Prostate gland (tissue), 2 donors: Measurements from ENCODE around the gene SLC7A7.

Source experiments
- POLR2A ChIP-seq: fragments of 450-650 bp; IDR thresholded peaks from one replicate; pipeline ENCODE4 v1.6.1; 2016; ENCODE audit warnings: antibody characterized with exemption, mild to moderate bottlenecking
- POLR2AphosphoS5 ChIP-seq: sonication (generic); formaldehyde crosslinking; IDR thresholded peaks from one replicate; pipeline ENCODE4 v1.6.1; 2017; ENCODE audit warnings: antibody characterized with exemption
- TF ChIP-seq, protein P1 (sequence below), 4 experiments: fragments of 200-600 bp in 2 of 4; fragments of 450-650 bp in 2 of 4; sonication (generic) in 2 of 4; IDR thresholded peaks; 1 replicate in 3 of 4; 2 replicates in 1 of 4; pipeline ENCODE4 v1.5.1; 2016 to 2019; ENCODE audit warnings: antibody characterized with exemption in 4 of 4, mild to moderate bottlenecking in 2 of 4, moderate library complexity in 2 of 4

DNA sequence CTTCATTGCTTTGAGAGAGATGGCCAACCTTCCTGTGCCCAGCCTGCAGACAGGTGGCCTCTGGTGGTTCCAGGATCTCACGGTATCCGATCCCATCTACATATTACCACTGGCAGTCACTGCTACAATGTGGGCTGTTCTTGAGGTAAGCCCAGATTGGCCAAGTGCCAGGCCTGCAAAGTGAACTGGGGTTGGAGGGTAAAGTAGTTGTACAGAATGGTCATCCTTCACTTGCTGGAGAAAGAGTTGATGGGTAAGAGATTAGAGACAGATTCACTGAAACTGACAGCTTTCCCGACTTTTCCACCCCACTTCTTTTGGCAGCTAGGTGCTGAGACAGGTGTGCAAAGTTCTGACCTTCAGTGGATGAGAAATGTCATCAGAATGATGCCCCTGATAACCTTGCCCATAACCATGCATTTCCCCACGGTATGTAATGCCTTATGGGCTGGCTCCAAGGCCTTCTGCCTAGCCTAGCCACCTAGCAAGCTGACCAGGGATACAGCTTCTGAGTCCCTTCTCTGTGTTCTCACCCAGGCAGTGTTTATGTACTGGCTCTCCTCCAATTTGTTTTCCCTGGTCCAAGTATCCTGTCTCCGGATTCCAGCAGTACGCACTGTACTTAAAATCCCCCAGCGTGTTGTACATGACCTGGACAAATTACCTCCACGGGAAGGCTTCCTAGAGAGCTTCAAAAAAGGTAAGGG lies 44.6 kb downstream of the SLC7A7 start:
- TF ChIP-seq, protein P1, sequence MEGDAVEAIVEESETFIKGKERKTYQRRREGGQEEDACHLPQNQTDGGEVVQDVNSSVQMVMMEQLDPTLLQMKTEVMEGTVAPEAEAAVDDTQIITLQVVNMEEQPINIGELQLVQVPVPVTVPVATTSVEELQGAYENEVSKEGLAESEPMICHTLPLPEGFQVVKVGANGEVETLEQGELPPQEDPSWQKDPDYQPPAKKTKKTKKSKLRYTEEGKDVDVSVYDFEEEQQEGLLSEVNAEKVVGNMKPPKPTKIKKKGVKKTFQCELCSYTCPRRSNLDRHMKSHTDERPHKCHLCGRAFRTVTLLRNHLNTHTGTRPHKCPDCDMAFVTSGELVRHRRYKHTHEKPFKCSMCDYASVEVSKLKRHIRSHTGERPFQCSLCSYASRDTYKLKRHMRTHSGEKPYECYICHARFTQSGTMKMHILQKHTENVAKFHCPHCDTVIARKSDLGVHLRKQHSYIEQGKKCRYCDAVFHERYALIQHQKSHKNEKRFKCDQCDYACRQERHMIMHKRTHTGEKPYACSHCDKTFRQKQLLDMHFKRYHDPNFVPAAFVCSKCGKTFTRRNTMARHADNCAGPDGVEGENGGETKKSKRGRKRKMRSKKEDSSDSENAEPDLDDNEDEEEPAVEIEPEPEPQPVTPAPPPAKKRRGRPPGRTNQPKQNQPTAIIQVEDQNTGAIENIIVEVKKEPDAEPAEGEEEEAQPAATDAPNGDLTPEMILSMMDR (IDR thresholded peaks at IDR 0.05) = no peak
- TF ChIP-seq POLR2AphosphoS5 = no peak
- no peak for TF ChIP-seq POLR2A
